Measurements from ENCODE around the gene LCN12. TPM values are rescaled to one million over a fixed set of nuclear protein-coding genes. Genes with fewer than 3 reads are reported as not detected.

The LCN12 gene
- total RNA-seq, 2 donors from 2014 or later = 0.27 TPM; not detected in 1

DNA sequence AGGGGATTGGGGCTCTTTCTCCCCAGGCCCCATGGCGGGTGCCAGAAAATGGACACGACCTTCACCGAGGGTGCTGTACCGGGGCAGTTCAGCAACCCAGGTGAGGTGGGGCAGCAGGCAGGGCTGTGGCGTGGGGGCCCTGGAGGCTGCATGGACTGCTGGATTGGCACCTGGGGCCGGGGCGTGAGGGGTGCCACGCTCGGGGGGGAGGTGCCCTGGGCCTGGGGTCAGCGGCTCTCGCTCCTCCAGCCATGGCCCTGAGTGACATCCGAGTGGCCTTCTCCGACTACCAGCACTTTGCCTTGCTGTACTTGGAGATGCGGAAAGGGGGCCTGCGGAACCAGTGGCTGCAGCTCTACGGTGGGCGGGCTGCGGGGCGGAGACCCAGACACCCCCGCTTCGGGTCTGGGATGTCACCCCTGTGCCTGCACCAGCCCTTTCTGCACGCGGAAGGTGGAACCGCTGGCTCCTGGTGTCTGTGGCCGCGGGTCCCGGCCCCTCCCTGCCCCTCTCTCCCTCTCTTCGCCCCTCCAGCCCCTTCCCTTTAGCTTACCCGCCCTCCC is 32.5 kb downstream of the LCN12 start:
- ATAC-seq (ENCODE audit: insufficient number of reproducible peaks, low FRiP score, low read depth) = no peak
- peaks cover 8% of the 10 kb centered on the region for H3K27me3 ChIP-seq (replicated peaks; ENCODE audit: insufficient read depth)
- no peak overlapping the region for H3K4me3 ChIP-seq
- TF ChIP-seq, protein P1, sequence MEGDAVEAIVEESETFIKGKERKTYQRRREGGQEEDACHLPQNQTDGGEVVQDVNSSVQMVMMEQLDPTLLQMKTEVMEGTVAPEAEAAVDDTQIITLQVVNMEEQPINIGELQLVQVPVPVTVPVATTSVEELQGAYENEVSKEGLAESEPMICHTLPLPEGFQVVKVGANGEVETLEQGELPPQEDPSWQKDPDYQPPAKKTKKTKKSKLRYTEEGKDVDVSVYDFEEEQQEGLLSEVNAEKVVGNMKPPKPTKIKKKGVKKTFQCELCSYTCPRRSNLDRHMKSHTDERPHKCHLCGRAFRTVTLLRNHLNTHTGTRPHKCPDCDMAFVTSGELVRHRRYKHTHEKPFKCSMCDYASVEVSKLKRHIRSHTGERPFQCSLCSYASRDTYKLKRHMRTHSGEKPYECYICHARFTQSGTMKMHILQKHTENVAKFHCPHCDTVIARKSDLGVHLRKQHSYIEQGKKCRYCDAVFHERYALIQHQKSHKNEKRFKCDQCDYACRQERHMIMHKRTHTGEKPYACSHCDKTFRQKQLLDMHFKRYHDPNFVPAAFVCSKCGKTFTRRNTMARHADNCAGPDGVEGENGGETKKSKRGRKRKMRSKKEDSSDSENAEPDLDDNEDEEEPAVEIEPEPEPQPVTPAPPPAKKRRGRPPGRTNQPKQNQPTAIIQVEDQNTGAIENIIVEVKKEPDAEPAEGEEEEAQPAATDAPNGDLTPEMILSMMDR (IDR thresholded peaks at IDR 0.05) = no peak
- H3K27ac ChIP-seq = no peak overlapping the region
- no peak for DNase-seq (ENCODE audit: low spot score)
- H3K9me3 ChIP-seq = no peaks in the 10 kb centered on the region
- no peaks in the 10 kb centered on the region for H3K36me3 ChIP-seq
- peaks cover 0 to 7% of the 10 kb centered on the region in 2 donors for H3K4me1 ChIP-seq (ENCODE audit: control insufficient read depth in 1 of 2, low read depth in 2 of 2)

DNA sequence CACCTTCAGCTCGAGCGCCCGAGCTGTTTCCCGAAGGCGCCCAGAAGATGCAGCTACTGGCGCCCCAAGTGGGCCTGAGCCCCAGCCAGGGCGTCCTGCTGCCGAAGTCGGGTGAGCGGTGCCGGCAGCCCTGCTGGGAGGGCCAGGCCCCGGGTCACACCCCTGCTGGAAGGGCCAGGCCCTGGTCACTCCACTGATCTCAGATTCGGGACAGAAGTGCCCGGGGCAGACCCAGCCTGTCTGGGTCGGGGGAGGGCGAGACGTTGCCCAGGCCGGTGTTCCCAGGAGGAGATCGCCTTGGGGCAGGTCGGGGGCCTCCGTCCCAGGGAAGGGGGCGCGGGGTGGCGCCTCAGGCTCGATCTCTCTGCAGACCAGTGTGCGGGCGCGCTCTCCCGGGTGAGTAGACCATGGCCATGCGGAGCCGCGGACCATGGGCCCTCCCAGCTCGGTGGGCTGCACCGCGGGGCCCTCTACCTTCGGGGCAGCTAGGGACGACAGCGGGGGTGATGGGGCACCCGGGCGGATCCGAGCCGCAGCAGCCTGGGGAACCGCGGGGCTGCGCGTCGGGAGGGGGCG is 33.0 kb downstream of the LCN12 start:
- TF ChIP-seq, protein P1 (IDR thresholded peaks at IDR 0.05) = no peak
- Histone ChIP-seq H3K36me3 (no peaks in the 10 kb centered on the region), H3K4me3 (no peak overlapping the region), H3K4me1 (ENCODE audit: control insufficient read depth in 1 of 2, low read depth in 2 of 2) (peaks cover 0 to 7% of the 10 kb centered on the region in 2 donors), H3K27ac (no peak overlapping the region), H3K27me3 (replicated peaks; ENCODE audit: insufficient read depth) (peaks cover 8% of the 10 kb centered on the region), H3K9me3 (no peaks in the 10 kb centered on the region)
- ATAC-seq (ENCODE audit: insufficient number of reproducible peaks, low FRiP score, low read depth) (no peak), DNase-seq (ENCODE audit: low spot score) (no peak)

DNA sequence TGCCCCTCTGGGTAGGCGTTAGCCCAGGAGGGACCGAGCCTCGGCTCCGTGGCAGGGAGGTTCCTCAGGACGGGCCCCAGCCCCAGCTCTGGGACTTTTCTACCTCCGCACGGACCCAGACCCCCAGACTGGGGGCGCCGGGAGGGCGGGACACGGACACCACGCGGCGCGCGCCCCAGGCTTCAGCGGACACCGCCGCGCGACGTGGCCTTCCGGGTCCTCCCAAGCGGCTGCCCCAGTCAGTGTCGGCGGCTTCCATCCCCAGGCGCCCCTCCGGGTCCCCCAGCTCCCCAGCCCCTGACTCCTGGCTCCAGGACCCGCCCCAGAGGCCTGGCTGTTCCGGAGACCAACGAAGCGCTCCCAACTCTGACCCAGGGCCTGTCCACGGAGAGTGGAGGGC is 33.8 kb downstream of the LCN12 start:
- H3K27me3 ChIP-seq (replicated peaks; ENCODE audit: insufficient read depth) = peaks cover 8% of the 10 kb centered on the region
- H3K4me3 ChIP-seq = no peak overlapping the region
- ATAC-seq (ENCODE audit: insufficient number of reproducible peaks, low FRiP score, low read depth) (no peak), DNase-seq (ENCODE audit: low spot score) (no peak)
- no peak overlapping the region for H3K27ac ChIP-seq
- H3K4me1 ChIP-seq (ENCODE audit: control insufficient read depth in 1 of 2, low read depth in 2 of 2) = peaks cover 0 to 7% of the 10 kb centered on the region in 2 donors
- no peaks in the 10 kb centered on the region for H3K9me3 ChIP-seq
- no peaks in the 10 kb centered on the region for H3K36me3 ChIP-seq
- TF ChIP-seq, protein P1 (IDR thresholded peaks at IDR 0.05) = no peak

DNA sequence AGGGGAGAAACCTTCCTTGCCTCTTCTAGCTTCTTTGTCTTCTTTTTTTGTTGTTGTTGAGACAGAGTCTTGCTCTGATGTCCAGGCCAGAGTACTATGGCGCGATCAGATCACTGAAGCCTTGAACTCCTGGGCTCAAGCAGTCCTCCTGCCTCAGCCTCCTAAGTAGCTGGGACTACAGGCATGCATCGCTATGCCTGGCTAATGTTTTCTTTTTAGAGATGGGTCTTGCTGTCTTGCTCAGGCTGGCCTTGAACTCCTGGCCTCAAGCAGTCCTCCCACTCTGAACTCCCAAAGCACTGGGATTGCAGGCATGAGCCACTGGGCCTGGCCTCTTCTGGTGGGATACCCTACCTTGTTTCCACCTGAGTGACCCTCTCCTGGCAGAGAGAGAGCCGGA is 36.8 kb downstream of the LCN12 start:
- TF ChIP-seq, protein P1 (IDR thresholded peaks at IDR 0.05) = no peak
- Histone ChIP-seq H3K27ac (no peak overlapping the region), H3K36me3 (no peaks in the 10 kb centered on the region), H3K27me3 (replicated peaks; ENCODE audit: insufficient read depth) (peaks cover 8% of the 10 kb centered on the region), H3K4me1 (ENCODE audit: control insufficient read depth in 1 of 2, low read depth in 2 of 2) (peaks cover 8 to 21% of the 10 kb centered on the region in 2 donors), H3K4me3 (no peak overlapping the region), H3K9me3 (no peaks in the 10 kb centered on the region)
- ATAC-seq (ENCODE audit: insufficient number of reproducible peaks, low FRiP score, low read depth) (no peak), DNase-seq (ENCODE audit: low spot score) (no peak)

DNA sequence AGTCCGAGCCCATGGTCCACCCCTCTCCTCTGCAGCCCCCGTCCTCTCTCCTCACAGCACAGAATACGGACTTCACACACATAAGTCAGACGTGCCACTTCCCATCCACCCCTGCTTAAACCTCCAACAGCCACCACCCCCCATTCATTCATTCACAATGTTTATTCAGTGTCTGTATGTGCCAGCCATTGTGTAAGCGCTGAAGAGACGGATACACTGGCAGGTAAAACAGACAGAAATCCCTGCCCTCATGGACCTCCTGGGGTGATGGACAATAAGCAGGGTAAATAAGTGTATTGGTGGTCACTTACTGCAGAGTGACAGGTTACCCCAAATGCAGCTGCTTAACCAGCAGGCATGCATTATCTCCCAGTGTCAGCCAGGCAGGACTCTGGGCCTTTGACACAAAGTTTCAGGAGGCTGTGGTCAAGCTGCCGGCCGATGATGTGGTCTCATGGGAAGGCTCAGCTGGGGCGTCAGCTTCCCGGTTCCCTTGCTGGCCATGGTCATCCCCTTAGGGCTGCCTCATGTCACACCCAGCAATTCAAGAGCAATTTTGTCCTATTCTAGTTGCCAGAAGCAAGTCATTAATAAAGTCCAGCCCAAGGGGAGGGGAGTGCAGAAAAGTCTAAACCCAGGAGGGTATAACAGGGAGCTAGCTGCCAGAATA is 38.3 kb downstream of the LCN12 start:
- H3K4me3 ChIP-seq = no peak overlapping the region
- H3K36me3 ChIP-seq = no peaks in the 10 kb centered on the region
- DNase-seq (ENCODE audit: low spot score) (no peak), ATAC-seq (ENCODE audit: insufficient number of reproducible peaks, low FRiP score, low read depth) (no peak)
- peaks cover 10 to 21% of the 10 kb centered on the region in 2 donors for H3K4me1 ChIP-seq (ENCODE audit: control insufficient read depth in 1 of 2, low read depth in 2 of 2)
- no peak overlapping the region for H3K27ac ChIP-seq
- H3K27me3 ChIP-seq (replicated peaks; ENCODE audit: insufficient read depth) = peaks cover 1% of the 10 kb centered on the region
- TF ChIP-seq, protein P1 (IDR thresholded peaks at IDR 0.05) = no peak
- no peaks in the 10 kb centered on the region for H3K9me3 ChIP-seq
